Inflammatory macrophage treated with lipopolysaccharide for 4 hours (primary cell): ENCODE data around the gene ERCC8.
"Not testable (repeated sequence)": the region's sequence is repeated elsewhere in the genome, so short reads cannot be mapped to it uniquely, and the experiment has no call there.

Experiments used
- DNase-seq: peaks from one replicate; pipeline ENCODE4 v3.0.0-alpha.2; 2020

Gene ERCC8

DNA sequence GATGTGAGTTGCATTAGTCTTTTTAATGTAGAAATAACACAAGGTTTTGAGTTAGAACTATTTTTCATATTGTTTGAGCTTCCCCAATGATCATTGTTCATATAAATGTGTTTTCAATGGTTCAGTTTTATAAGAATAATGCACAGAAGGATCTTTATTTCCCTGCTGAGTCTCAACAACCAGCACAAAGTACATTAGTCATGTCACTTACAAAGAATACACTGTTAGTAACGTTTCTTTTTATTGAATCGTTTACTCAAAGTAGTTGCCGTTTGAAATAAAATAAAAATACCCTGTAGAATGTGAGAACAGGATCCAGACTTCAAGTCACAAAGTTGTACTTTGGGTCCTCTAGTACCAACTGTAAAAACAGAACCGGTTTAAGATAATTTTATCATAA, 41.5 kb downstream of the ERCC8 start:
- no peak for DNase-seq

DNA sequence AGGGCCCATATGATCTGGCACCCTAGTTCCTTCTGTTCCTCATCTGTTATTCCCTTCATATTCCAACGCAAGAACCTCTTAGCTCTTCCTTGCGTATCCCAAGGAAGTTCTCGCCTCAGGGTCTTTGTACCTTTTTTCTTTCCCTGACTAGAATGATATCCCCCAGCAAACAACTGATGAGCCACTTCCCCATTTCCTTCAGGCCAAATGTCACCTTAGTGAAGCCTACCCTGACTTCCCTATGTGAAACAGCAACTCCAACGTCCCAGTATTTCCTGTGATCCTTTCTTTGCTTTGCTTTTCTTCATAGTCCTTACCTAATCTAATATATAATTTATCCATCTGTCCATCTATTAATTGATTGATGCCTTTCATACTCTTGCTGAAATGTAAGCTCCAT, 47.9 kb downstream of the ERCC8 start:
- DNase-seq = no peak

DNA sequence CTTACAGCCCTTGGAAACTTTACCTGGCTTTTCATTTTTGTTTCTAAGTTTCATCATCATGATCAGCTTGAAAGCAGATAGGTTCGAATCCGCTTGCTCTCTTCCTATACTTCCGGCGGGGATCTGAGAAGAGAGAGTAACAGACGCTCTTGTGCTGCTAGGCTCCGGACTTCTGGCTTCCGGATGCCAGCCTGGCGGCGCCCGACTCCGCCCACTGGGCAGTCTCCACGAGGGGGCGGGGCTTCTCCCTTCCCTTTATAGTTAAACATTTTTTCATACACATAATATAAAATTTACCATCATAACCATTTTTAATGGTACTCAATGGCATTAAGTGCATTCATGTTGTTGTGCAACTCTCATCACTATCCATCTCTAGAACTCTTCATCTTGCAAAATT, 51.3 kb downstream of the ERCC8 start:
- no peak for DNase-seq

DNA sequence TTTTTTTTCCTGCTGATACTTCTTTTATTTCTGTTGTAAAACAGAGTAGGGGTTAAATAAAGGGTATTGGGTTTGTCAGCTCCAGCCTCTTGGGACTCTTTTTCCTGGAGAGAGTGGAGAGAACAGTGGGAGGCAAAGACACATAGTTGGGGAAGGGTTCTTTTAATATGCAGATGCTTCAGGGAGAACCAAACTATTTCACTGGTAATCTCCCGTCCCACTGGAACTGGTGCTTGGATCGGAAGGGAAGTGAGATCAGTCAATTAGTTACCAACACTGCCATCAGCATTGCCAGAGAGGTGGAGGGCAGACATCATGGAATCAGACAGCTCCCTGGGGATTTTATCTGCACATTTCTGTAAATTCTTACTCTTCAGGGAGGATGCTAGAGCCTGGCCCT, 53.2 kb downstream of the ERCC8 start:
- no peak for DNase-seq

DNA sequence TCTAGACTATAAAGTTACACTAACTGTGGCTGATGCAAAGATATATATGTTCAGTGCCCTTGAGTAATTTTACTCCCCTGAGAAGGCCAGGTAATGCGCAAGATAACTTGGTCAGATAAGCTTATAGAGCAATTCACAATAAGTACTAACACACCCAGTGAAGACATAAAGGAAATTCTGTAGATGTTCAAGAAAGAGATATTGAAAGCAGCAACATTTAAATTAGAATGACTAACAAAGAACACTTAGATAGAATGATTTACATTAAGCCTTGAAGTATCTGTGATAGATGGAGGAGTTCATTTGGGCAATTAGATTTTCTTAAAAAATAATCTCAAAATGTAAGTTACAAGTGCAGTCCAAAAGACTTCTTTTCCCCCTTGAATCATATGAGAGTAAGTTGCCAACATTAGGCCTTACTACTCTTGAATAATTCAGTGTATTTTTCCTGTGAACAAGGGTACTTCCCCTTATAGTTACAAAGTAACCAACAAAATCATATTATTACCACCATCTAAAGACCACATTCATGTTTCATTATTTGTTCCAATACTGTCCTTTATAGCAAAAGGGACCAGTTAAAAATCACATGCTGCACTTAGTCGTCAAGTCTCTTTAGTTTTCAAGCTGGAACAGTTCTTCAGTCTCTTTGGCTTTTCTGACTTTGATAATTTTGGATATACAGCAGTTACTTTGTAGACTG, 56.4 kb downstream of the ERCC8 start:
- DNase-seq = no peak

DNA sequence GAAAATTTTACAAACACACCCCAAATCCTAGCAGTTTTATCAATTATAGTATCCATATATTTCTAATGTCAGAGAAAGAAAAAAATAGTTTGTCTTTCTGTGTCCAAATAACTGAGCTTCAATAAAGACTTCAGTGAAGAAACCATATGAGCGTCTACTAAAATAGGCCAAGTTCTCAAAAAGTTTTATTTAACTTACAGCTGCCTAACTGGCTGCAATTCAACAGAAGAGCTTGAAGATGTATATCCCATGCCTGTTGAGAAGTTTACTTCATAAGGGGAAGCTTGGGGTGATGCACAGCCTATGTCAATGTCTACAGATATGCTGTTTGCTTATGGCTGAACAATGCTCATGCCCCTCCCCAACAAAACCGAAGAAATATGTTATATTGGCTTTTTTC, 57.1 kb downstream of the ERCC8 start:
- DNase-seq = no peak

DNA sequence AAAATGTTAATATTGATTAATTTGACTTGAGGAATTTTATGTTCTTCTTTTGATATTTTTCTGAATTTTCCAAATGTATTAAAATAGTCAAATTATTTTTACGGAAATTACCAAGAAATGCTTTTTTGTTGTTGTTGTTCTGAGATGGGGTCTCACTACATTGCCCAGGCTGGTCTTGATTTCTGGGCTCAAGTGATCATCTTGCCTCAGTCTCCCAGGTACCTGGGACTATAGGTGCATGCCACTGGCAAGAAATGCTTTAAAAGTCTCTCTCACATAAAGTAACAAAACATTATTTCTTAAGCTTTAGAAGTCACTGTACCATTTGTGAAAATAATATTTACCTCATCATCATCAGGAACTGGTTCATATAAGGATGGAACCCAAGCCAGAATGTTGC, 57.8 kb downstream of the ERCC8 start:
- no peak for DNase-seq

DNA sequence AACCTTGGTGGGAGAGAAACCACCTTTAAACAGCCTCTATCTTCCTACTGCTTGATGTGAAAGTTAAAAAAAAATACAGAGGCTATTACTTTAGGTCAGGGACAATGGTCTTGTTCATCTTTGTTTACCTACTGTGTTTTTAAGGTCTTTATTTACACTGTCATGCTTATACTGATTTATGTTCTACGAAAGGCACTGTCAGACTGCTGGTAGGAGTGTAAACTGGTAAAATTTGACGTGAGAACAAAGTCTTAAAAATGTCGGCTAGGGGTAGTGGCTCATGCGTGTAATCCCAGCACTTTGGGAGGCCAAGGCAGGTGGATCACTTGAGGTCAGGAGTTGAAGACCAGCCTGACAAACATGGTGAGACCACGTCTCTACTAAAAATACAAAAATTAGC, 58.7 kb downstream of the ERCC8 start:
- no peak for DNase-seq

DNA sequence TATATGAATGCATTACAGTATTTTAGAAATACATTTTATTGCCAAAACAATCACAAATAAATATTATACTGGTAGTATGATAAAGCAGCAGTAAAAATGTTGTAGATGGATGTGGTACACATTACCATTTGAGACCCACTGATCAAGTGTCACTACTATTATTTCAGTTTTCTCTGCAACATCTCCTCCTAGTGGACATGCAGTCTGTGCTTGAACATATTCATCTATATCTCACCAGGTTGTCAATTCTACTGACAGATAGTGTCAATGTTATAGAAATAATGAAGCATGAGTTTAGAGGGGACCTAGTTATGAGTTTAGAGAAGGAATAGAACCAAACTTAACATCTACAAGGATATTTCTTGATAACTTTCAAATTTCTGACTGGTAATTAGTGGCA, 61.6 kb downstream of the ERCC8 start:
- peak; percentile 38 for DNase-seq

DNA sequence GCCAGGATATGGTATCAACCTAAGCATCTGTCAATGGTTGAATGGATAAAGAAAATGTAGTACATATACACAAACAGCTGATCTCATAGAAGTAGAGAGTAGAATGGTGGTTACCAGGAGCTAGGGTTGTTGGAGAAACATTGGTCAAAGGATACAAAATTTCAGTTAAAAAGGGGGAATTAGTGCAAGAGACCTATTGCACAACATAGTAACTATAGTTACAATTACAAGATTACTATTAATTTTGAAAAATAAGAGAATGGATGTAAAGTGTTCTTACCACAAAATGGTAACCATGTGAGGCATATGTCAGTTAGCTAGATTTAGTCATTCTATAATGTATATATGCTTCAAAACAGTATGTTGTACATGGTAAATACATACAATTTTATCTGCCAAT, 72.0 kb downstream of the ERCC8 start:
- no peak for DNase-seq

DNA sequence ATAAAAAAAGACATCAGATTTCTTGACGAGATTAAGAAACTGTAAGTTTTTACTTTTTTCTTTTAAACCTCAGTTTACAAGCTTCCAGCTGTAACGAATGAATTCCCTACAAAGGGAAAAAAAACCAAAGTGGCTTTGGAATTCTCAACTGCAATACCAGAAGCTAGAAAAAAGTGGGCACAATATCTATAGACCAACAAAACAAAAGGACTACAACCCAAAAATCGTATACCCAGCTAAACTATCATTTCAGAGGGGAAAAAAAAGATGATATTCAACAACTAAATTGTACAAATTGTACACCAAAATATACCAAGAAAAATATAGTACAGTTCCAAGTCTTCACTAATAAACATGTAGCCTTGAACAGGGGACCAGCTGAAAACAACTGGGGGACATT, 74.0 kb downstream of the ERCC8 start:
- DNase-seq = no peak

DNA sequence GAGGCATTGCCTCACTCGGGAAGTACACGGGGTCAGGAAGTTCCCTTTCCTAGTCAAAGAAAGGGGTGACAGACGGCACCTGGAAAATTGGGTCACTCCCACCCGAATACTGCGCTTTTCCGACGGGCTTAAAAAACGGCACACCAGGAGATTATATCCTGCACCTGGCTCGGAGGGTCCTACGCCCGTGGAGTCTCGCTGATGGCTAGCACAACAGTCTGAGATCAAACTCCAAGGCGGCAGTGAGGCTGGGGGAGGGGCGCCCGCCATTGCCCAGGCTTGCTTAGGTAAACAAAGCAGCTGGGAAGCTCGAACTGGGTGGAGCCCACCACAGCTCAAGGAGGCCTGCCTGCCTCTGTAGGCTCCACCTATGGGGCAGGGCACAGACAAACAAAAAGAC, 84.3 kb downstream of the ERCC8 start:
- DNase-seq = not testable (repeated sequence)

DNA sequence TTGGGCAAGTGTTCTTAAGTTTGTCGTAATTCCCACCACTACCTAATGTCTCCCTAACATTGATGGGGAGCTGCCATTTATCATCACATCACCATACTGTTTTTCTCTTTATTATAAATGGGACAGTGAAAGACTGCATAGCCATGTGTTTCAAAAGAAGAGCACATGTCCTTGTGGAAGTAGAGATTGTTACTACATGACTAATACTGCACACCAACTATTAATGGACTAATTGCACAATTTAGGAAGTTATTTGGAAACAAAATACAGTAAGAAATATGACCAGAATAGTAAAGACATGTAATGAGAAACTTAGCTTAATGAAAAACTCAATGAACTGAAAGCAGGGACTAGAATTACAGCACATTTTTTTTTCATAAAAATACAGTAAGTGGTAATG, 88.8 kb downstream of the ERCC8 start:
- DNase-seq = peak; percentile 92

DNA sequence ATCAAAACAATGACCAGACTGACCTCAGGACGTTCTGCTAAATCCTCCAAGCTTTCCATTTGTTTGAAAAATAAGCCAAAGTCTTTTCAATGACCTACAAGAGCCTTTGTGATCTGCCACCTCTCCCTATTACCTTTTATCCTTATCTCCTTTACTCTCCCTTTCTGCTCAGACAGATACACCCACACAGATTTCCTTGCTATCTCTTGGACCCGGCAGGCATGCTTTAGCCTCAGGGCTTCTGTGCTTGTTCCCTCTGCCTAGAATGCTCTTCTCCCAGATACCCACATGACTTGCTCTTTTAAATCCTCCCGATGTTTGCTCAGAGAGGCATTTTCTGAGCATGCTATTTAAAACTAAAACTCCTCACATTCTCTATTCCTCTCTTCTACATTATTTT, 91.9 kb downstream of the ERCC8 start:
- no peak for DNase-seq

DNA sequence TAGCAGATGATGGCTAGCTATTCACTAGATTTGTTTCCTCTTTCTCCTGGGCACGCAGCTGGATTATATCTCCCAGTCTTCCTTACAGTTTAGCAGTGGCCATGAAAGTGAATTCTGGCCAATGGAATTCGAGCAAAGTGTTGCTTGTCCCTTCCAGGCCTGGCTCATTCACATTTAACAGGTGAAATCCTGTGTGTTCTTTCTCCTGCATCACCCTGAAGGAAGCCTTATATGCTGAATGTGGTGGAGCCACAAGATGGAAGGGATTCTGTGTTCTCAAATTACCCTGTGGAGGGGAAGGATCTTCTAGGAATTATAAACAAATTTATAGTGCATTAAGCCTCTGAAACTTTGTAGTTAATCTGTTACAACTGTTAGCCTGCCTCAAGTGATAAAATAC, 92.6 kb downstream of the ERCC8 start:
- DNase-seq = no peak

DNA sequence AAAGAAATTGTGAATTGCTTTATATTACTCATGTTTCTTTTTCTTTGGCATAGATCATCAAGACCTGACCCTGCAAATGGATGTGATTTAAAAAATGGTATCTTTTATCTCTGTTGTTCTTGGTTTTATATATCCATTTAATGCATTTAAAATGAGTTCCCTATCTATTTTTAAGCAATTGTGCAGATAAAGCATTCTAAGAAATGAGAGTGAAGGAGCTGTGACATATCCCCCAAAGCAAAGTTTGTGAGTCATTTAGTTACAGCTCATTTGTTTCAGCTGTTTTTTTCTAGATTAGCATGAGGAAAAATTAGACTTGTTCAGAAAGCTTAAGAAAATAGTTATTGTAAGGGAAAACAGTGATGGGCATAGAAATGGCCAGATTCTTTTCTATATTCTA, 93.2 kb downstream of the ERCC8 start:
- DNase-seq = no peak

DNA sequence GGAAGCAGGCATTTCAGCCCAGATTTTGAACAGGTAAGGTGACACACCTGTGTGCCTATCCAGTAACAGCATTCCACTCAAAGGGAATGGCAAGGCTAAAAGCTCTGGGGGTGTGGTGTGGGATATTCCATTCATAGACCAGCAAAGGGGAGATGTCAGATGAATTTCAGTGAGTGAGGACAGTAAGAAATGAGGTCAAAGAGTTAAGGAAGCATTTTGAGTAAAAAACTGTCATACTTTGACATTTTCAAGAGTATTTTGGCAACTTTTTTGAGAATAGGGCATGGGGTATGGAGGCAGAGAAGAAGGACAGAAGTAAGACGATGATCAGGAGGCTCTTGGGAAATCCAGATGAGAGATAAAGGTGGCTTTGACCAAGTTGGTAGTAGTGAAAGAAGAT, 98.6 kb downstream of the ERCC8 start:
- no peak for DNase-seq

DNA sequence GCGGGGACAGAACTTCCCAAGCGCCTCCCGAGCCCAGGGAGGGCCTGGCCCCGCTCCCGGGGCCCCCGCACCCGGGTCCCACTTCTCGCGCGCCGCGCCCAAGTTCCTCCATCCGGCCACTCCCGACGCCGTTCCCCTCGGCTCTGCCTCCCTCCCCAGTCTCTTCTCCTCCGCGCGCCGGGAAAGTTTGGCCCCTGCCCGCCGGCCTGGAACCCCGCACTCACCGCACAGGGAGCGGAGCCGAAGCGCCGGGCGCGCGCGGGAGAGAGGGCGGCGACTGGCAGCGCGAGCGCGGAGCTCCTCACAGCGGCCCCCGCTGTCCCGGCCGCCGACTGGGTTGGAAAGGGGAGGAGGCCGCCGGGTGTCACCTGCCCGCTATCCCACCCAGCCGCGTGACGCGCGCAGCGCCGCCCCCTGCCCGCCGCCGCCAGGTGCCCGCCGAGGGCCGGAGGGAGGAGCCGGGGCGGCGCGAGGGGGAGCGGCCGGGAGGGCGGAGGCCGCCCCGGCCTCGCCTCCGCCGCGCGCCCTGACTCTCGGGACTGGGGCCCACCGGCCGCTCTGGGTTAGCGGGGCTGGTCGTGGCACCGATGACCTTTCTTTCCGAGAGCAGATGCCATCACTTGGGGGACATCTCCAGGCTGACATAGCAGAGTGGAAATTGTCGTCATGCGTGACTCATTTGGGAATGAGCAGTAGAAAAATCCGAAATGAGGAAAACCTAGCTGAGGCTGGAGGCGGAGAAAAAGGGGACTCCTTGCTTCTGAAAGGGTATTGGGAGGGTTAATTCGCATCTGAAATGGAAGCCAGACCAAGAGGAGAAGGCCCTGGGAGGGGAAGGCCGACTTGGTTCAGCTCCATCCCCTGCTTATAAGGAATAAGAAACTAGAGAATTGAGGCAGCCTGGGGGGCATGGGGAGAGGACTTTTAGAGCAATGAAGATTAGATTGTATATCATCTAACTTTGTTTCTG, 100.6 kb downstream of the ERCC8 start, which contains the start of gene ELOVL7:
ELOVL7 (minus strand) TSS at position 334 of the 970 bp plus-strand sequence. CDS start 56,872 bp downstream, outside the sequence.
- DNase-seq = peak; percentile 91

DNA sequence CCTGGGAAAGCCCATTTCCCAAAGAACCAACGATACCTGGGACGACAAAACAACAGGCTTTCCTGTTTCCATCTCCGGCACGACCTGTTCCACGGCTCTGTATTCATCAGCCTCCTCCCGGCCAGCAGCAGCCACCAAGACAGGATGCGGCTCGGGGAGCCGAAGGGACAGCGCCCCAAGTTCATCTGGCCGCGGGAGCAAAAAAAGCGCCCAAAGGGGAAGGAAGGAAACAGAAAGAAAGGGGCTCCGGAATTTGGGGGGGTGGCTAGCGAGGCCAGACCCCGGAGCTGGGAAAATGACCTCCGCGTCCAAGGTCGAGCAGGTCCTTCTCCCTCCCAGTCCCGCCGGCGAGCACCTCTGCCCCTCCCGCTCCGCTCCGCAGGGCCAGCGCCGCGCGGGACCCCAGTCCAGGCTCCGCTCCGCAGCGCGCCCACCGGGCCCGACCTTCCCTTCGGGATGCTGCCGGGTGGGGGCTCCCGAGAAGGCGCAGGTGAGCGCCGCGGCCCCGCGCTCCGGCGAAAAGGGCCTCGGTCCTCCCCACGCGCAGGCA, 101.4 kb downstream of the ERCC8 start:
- peak; percentile 18 for DNase-seq

DNA sequence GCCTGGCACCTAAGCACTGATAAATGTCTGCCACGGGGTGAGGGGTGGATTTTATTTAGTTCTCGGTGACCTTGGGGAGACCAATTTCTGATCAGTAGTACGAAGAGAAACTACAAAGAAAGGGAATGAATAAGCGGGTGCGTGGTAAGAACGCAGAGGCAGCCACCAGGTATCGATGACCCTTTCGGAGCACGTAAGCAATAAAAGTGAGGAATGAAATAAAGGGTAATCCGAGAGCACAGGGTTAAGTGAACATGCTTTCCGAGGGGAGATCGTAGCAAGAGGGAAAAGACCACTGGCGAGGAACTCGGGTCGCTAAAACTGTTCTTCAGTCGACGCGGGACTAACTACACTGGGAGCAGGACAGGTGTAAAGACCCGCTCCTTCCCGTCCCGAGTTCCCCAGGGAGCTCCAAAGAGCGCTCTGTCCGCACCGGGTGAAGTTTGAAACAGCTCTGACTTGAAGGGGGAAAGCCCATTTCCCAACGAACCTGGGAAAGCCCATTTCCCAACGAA, 101.9 kb downstream of the ERCC8 start:
- DNase-seq = no peak

DNA sequence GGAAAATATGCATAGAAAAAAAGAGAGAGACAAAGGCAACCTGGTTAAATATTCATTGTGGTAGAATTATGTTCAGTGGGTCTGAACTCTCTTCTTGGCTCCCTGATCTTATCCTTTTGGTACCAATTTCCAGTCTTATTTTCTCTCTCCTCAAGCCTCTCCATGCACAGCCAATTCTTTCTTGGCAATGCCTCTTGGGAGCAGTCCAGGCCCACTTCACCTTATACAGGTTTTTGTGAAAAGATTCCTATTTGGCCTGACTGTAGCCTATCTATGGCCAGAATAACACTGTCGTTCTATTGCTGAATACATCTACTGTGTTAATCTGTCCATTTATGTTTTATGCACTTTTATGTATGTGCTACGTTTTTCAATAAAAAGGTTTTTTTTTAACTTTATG, 103.5 kb downstream of the ERCC8 start:
- no peak for DNase-seq

DNA sequence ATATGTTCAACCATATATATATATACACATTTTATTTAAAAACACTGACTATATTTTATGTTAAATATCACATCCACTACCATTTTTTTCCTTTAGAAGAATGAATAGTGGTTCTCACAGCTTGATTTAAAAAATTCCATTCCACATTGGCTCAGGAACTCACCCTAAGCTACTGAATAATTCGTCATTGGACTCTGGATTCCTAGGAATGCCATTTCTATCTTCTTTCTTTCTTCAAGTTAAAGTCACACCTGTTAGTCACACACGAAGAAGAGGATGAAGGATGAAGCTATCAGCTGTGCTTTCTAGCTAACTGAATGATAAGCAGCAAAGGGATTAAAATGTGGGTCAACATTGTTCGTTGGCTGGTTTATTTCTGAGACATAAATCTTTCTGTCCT, 108.7 kb downstream of the ERCC8 start:
- DNase-seq = no peak

DNA sequence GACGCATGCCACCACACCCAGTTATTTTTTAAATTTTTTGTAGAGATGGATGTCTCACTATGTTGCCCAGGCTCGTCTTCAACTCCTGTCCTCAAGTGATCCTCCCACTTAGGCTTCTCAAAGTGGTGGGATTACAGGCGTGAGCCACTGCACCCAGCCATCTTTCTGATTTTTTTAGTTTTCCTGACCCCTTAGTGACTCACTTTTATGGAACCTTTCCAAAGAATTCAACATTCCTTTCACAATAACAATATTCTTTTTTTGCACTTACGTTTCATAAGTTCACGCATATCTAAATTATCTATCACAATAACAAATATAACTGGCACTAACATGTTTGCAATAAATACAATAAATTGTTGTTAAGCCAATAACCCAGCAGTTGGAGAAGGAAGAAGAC, 109.3 kb downstream of the ERCC8 start:
- no peak for DNase-seq

DNA sequence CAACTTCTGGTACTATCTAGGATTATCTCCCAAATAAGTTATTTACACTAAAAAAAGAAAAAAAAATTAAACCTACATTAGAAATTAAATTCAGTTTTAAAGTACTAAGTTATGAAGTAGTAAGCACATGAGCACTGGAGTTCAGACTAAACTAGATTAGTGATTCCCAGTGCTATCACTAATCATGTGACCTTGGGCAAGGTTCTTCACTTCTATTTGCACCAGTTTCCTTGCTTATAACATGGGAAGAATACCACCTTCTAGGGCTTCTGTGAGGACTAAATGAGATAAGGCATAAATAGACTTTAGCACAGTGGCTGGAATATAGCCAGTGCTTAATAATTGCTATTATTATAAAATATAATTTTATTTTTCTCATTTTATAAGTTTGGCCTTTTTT, 111.3 kb downstream of the ERCC8 start:
- no peak for DNase-seq
